IMR-90 (cell line): ENCODE data around the gene DDX50. TPM values are rescaled to one million over a fixed set of nuclear protein-coding genes. Genes with fewer than 3 reads are reported as not detected.
"Not testable (repeated sequence)": the region's sequence is repeated elsewhere in the genome, so short reads cannot be mapped to it uniquely, and the experiment has no call there.

Experiments used
- ATAC-seq: fragments of 200-7000 bp; cut with Tn5 transposase; 2 replicates; pipeline ENCODE4 v1.9.1; 2020; ENCODE audit warnings: low read depth, mild to moderate bottlenecking, moderate library complexity
- BruUV-seq: library from RNA; stranded (reverse); fragments of 400-500 nt; replicated peaks from 2 replicates; lab custom pipeline; 2021; lab: Mats Ljungman, UMichigan
- CTCF ChIA-PET: fragments of 300-600 bp; formaldehyde crosslinking; extraction: SDS; loops from one replicate; lab custom pipeline; 2021; ENCODE audit warnings: antibody characterized with exemption; lab: Yijun Ruan, JAX
- POLR2A ChIA-PET: fragments of 300-600 bp; sonication (Branson Sonifier 250); formaldehyde crosslinking; loops from one replicate; lab custom pipeline; 2022; ENCODE audit warnings: antibody characterized with exemption; ENCODE audit not compliant: unreplicated experiment; lab: Charles Lee
- DNase-seq: peaks from one replicate; pipeline ENCODE4 v3.0.0; 2013
- H2AFZ ChIP-seq: replicated peaks from 2 replicates; pipeline ENCODE3; 2013; ENCODE audit warnings: low read length, mild to moderate bottlenecking; ENCODE audit not compliant: poor library complexity
- H2AK5ac ChIP-seq: 2 replicates; pipeline ENCODE4 v1.6.1; 2013; ENCODE audit warnings: low read depth, low read length, inconsistent platforms
- H2AK9ac ChIP-seq: replicated peaks from 2 replicates; pipeline ENCODE3; 2013; ENCODE audit warnings: mild to moderate bottlenecking, low read depth, low read length, moderate library complexity; ENCODE audit not compliant: poor library complexity
- H2BK120ac ChIP-seq: 2 replicates; pipeline ENCODE4 v1.6.1; 2013; ENCODE audit warnings: low read depth, low read length, inconsistent platforms
- H2BK15ac ChIP-seq: 3 replicates; pipeline ENCODE4 v1.6.1; 2013; ENCODE audit warnings: low read depth, low read length, inconsistent platforms
- H2BK20ac ChIP-seq: 2 replicates; pipeline ENCODE4 v1.6.1; 2013; ENCODE audit warnings: low read depth, mild to moderate bottlenecking, inconsistent platforms, low read length, moderate library complexity
- H2BK5ac ChIP-seq: 2 replicates; pipeline ENCODE4 v1.6.1; 2013; ENCODE audit warnings: mild to moderate bottlenecking, low read depth, low read length, inconsistent platforms; ENCODE audit not compliant: poor library complexity, severe bottlenecking
- H3K14ac ChIP-seq: replicated peaks from 2 replicates; pipeline ENCODE4 v1.6.1; 2013; ENCODE audit warnings: low read depth, low read length, inconsistent platforms
- H3K18ac ChIP-seq: 2 replicates; pipeline ENCODE4 v1.6.1; 2013; ENCODE audit warnings: low read depth, low read length, control low read depth
- H3K23ac ChIP-seq: 2 replicates; pipeline ENCODE4 v1.6.1; 2013; ENCODE audit warnings: low read depth, low read length, inconsistent platforms
- H3K27ac ChIP-seq: 2 replicates; pipeline ENCODE4 v1.5.1; 2013; ENCODE audit warnings: mild to moderate bottlenecking, control low read depth, low read length; ENCODE audit not compliant: insufficient read depth
- H3K27me3 ChIP-seq: 2 replicates; pipeline ENCODE4 v1.6.1; 2013; ENCODE audit warnings: low read length; ENCODE audit not compliant: control insufficient read depth, insufficient read depth
- H3K36me3 ChIP-seq: 2 replicates; pipeline ENCODE4 v1.6.1; 2013; ENCODE audit warnings: low read length, mixed read lengths; ENCODE audit not compliant: control insufficient read depth, insufficient read depth
- H3K4ac ChIP-seq: 2 replicates; pipeline ENCODE4 v1.6.1; 2013; ENCODE audit warnings: low read depth, low read length, inconsistent platforms
- H3K4me1 ChIP-seq: 2 replicates; pipeline ENCODE4 v1.6.1; 2013; ENCODE audit warnings: low read length, mixed read lengths; ENCODE audit not compliant: control insufficient read depth, insufficient read depth
- H3K4me2 ChIP-seq: 2 replicates; pipeline ENCODE4 v1.6.1; 2013; ENCODE audit warnings: low read depth, mild to moderate bottlenecking, control low read depth, low read length, moderate library complexity
- H3K4me3 ChIP-seq: 2 replicates; pipeline ENCODE4 v1.5.1; 2013; ENCODE audit warnings: low read depth, mild to moderate bottlenecking, control low read depth, low read length, moderate library complexity; ENCODE audit not compliant: insufficient read depth
- H3K56ac ChIP-seq: 2 replicates; pipeline ENCODE4 v1.6.1; 2013; ENCODE audit warnings: low read length, inconsistent platforms; ENCODE audit not compliant: insufficient read depth; ENCODE audit errors: extremely low read depth
- H3K79me1 ChIP-seq, 2 experiments: 2 replicates each; pipeline ENCODE4 v1.6.1; 2013; ENCODE audit warnings: low read length in 2 of 2, inconsistent platforms in 1 of 2, low read depth in 1 of 2
- H3K9ac ChIP-seq: 2 replicates; pipeline ENCODE4 v1.6.1; 2013; ENCODE audit warnings: low read depth, low read length, control low read depth
- H3K9me1 ChIP-seq: 2 replicates; pipeline ENCODE4 v1.6.1; 2013; ENCODE audit warnings: low read length, inconsistent platforms; ENCODE audit not compliant: insufficient read depth
- H3K9me3 ChIP-seq: 2 replicates; pipeline ENCODE4 v1.6.1; 2013; ENCODE audit warnings: low read length; ENCODE audit not compliant: control insufficient read depth, insufficient read depth
- H4K20me1 ChIP-seq: 2 replicates; pipeline ENCODE4 v1.6.1; 2013; ENCODE audit warnings: low read length, inconsistent platforms; ENCODE audit not compliant: insufficient read depth
- H4K5ac ChIP-seq: 2 replicates; pipeline ENCODE4 v1.6.1; 2013; ENCODE audit warnings: mild to moderate bottlenecking, low read depth, low read length, control low read depth
- H4K8ac ChIP-seq, 2 experiments: 2 replicates each; pipeline ENCODE4 v1.6.1; 2013; ENCODE audit warnings: low read depth in 2 of 2, low read length in 2 of 2, control low read depth in 1 of 2, inconsistent platforms in 1 of 2
- H4K91ac ChIP-seq: 2 replicates; pipeline ENCODE4 v1.6.1; 2013; ENCODE audit warnings: low read depth, low read length, inconsistent platforms; ENCODE audit not compliant: insufficient read depth
- WGBS, 2 experiments: methylation state at CpG; one replicate each; pipeline versions ENCODE4 v1.1.5 to v1.1.7; 2013; ENCODE audit warnings: missing lambda C conversion rate in 2 of 2; ENCODE audit not compliant: insufficient read length in 1 of 2; ENCODE audit errors: extremely low coverage in 2 of 2; 5-methylcytosine and 5-hydroxymethylcytosine counted together
- dilution Hi-C: fragments of 300-500 bp; cut with HindIII; formaldehyde crosslinking; loops from one replicate; pipeline ENCODE4 v1.14.3; 2018; ENCODE audit warnings: low sequenced_read_pairs; ENCODE audit not compliant: unreplicated experiment
- in situ Hi-C: fragments of 300-500 bp; cut with MboI; formaldehyde crosslinking; loops from 3 replicates; pipeline ENCODE4 v1.14.3; 2019; ENCODE audit warnings: low sequenced_read_pairs, inconsistent platforms, mixed read lengths
- intact Hi-C: fragments of 100-400 bp; cut with micrococcal nuclease; formaldehyde crosslinking; loops from 2 replicates; pipeline ENCODE4 v1.10.0; 2022
- polyA plus RNA-seq, 3 experiments: library from polyadenylated mRNA; depleted of rRNA; stranded (reverse); fragments of >200 nt; gene quantifications; 2 replicates each; pipeline ENCODE4 v1.2.3, GENCODE V29; 2012; ENCODE audit warnings: low replicate concordance in 1 of 3
- total RNA-seq: library from RNA; depleted of rRNA; stranded (reverse); fragments of >200 nt; gene quantifications from 2 replicates; pipeline ENCODE4 v1.2.3, GENCODE V29; 2012

The DDX50 gene
- total and polyA plus RNA-seq, 2 of the 4 experiments (the other 2 are of a cell fraction) = 31.1 to 55.7 TPM

DNA sequence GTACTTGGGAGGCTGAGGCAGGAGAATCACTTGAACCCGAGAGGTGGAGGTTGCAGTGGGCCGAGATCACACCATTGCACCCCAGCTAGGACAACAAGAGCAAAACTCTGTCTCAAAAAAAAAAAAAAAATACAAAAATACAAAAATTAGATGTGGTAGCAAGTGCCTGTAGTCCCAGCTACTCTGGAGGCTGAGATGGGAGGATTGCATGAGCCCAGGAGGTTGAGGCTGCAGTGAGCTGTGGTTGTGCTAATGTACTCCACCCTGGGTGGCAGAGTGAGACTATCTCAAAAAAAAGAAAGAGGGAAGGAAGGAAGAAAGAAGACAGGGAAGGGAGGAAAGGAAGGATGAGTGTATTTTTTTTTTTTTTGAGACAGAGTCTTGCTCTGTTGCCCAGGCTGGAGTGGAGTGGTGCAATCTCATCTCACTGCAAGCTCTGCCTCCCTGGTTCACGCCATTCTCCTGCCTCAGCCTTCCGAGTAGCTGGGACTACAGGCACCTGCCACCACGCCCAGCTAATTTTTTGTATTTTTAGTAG lies 74.9 kb downstream of the DDX50 start:
- H3K4me3 ChIP-seq, H4K5ac ChIP-seq, H2AK9ac ChIP-seq, DNase-seq, H4K91ac ChIP-seq, H3K9ac ChIP-seq, ATAC-seq, H2BK5ac ChIP-seq, H3K23ac ChIP-seq, H2BK120ac ChIP-seq, H3K14ac ChIP-seq, H3K27me3 ChIP-seq, CTCF ChIA-PET, BruUV-seq, H4K8ac ChIP-seq, in situ Hi-C loops, dilution Hi-C loops, H3K9me1 ChIP-seq, H2AFZ ChIP-seq, H3K56ac ChIP-seq, H3K18ac ChIP-seq, H3K4me2 ChIP-seq, H3K9me3 ChIP-seq, H4K20me1 ChIP-seq, H3K27ac ChIP-seq, H3K4me1 ChIP-seq, H2AK5ac ChIP-seq, H2BK20ac ChIP-seq, H2BK15ac ChIP-seq, H3K4ac ChIP-seq, POLR2A ChIA-PET: not testable (repeated sequence)
- H3K79me1 ChIP-seq = peaks cover 23 to 29% of the 10 kb centered on the region in 2 experiments
- no CpG with 5 or more reads among the region's 5 CpGs for WGBS, 2 experiments
- H3K36me3 ChIP-seq = peaks cover 55% of the 10 kb centered on the region
- intact Hi-C loops = loop anchor here (10.0 kb wide), 1 partner anchor 221 kb away; no protein-coding TSS in a partner anchor

DNA sequence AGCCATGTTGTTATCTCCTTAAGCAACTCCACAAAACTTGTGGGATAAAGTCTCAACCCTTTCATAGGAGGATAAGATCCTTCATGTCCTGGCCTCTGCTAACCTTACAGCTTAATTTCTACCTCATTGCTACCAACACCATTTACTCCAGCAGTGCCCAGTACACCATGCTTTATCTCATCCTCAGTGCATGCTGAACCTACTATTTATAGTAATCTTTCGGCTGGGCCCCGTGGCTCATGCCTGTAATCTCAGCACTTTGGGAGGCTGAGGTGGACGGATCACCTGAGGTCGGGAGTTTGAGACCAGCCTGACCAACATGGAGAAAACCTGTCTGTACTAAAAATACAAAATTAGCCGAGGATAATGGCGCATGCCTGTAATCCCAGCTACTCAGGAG lies 78.6 kb downstream of the DDX50 start:
- BruUV-seq, CTCF ChIA-PET, POLR2A ChIA-PET: not testable (repeated sequence)

More for the DNA sequence above, 78.6 kb downstream of the DDX50 start:
- H4K91ac ChIP-seq, ATAC-seq, H3K4me3 ChIP-seq, H3K4me1 ChIP-seq, DNase-seq, in situ Hi-C loops, H2AK5ac ChIP-seq, H2AK9ac ChIP-seq, H3K23ac ChIP-seq, H3K9ac ChIP-seq, H4K20me1 ChIP-seq, H2AFZ ChIP-seq, dilution Hi-C loops, H4K8ac ChIP-seq, H3K4me2 ChIP-seq, H3K9me1 ChIP-seq, H3K9me3 ChIP-seq, H4K5ac ChIP-seq, H3K27me3 ChIP-seq, H2BK15ac ChIP-seq, H3K27ac ChIP-seq, H2BK20ac ChIP-seq, H3K18ac ChIP-seq, H2BK120ac ChIP-seq, H2BK5ac ChIP-seq, H3K14ac ChIP-seq, H3K4ac ChIP-seq, H3K56ac ChIP-seq: not testable (repeated sequence)
- Histone ChIP-seq H3K36me3 (peaks cover 34% of the 10 kb centered on the region), H3K79me1 (peaks cover 7 to 12% of the 10 kb centered on the region in 2 experiments; a peak in 3 of 4 replicates)
- intact Hi-C loops = loop anchor here (10.0 kb wide), 1 partner anchor 225 kb away; no protein-coding TSS in a partner anchor
- 100% methylated on average over 2 of the region's 6 CpGs; no CpG with 5 or more reads in 1 of the 2 experiments for WGBS, 2 experiments
